Measurements from ENCODE around the gene ASB5.

Gene ASB5, protein sequence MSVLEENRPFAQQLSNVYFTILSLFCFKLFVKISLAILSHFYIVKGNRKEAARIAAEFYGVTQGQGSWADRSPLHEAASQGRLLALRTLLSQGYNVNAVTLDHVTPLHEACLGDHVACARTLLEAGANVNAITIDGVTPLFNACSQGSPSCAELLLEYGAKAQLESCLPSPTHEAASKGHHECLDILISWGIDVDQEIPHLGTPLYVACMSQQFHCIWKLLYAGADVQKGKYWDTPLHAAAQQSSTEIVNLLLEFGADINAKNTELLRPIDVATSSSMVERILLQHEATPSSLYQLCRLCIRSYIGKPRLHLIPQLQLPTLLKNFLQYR

DNA sequence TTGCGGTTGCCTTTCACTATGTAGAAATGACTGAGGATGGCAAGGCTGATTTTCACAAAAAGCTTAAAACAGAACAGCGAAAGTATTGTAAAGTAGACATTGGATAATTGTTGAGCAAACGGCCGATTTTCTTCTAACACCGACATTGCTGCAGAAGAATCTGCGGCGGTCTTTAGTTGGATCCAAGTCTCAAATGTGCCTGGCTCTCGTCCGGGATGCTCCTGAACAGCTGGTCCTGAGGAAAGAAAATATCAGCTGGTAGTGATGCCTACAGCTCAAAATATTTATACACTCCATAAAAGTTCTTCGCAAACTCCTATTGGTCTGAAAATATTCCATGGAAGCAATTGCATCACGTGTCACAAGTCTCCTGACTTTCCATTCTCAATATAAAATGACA lies at the start of gene ASB5:
TSS of gene ASB5 (minus strand) at position 260 of the 400 bp plus-strand sequence. CDS start at position 146, 114 bp downstream.
- TF ChIP-seq, protein P1, sequence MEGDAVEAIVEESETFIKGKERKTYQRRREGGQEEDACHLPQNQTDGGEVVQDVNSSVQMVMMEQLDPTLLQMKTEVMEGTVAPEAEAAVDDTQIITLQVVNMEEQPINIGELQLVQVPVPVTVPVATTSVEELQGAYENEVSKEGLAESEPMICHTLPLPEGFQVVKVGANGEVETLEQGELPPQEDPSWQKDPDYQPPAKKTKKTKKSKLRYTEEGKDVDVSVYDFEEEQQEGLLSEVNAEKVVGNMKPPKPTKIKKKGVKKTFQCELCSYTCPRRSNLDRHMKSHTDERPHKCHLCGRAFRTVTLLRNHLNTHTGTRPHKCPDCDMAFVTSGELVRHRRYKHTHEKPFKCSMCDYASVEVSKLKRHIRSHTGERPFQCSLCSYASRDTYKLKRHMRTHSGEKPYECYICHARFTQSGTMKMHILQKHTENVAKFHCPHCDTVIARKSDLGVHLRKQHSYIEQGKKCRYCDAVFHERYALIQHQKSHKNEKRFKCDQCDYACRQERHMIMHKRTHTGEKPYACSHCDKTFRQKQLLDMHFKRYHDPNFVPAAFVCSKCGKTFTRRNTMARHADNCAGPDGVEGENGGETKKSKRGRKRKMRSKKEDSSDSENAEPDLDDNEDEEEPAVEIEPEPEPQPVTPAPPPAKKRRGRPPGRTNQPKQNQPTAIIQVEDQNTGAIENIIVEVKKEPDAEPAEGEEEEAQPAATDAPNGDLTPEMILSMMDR (IDR thresholded peaks at IDR 0.05; ENCODE audit: insufficient read depth, low read length, poor library complexity, severe bottlenecking) = no peak
- DNase-seq (ENCODE audit: extremely low read depth, insufficient read length) = no peak
- no peaks in the 10 kb centered on the region for H3K27me3 ChIP-seq (replicated peaks; ENCODE audit: control insufficient read depth, insufficient read depth, low read length)
- no peaks in the 10 kb centered on the region for H3K36me3 ChIP-seq (ENCODE audit: control insufficient read depth, insufficient read depth, low read length)
- H3K4me3 ChIP-seq (replicated peaks; ENCODE audit: low read depth, low read length) = no peak within 1 kb of the TSS

DNA sequence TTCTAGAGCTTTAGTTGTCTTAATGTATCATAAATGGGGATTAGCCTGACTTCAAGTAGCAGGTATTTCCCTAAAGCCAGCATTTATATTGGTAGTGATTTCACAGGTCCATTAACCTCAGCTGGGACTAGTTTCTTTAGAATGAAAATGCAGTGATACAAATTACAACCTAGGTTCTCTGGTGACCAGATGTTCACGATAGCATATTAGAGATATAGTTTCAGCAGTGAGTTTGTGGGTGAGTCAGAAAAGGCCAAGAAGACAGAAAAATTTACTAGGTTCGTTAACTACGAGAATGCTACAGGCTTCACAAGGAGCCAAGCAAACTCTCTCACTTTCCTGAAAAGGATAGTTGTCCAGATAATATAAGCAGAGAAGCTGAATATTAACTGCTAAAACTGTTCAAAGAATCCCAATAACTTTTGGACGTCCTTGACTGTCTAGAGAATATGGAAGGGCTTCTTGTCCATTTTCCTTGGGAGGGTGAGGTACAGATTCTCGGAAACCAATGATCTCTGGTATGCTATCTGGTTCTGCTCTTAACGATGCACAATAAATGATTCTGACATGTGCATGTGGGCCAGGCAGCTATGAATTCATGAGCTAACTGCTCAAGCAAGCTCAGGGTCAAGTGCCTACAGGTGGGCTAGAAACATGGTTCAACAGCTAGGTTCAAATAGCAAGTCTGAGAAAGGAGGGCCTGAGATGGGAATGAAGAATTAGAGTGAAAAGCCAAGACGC lies 44.7 kb upstream of the ASB5 start:
- no peak for DNase-seq (ENCODE audit: extremely low read depth, insufficient read length)
- TF ChIP-seq, protein P1 (IDR thresholded peaks at IDR 0.05; ENCODE audit: insufficient read depth, low read length, poor library complexity, severe bottlenecking) = no peak
- H3K36me3 ChIP-seq (ENCODE audit: control insufficient read depth, insufficient read depth, low read length) = no peaks in the 10 kb centered on the region
- H3K4me3 ChIP-seq (replicated peaks; ENCODE audit: low read depth, low read length) = no peak overlapping the region
- no peaks in the 10 kb centered on the region for H3K27me3 ChIP-seq (replicated peaks; ENCODE audit: control insufficient read depth, insufficient read depth, low read length)

DNA sequence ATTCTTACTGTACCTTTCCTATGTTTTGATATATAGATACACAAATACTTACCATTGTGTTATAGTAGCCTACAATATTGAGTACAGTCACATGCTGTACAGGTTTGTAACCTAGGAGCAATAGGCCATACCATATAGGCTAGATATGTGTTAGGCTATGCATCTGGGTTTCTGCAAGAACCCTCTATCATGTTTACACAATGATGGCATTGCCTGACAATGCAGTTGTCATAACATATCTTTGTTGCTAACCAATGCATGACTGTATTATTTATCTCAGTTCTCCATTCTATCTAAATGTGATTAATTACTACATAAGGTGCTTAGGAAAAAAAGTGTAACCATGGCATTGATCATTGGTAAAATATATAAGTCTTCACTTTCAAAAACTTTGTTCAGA lies 40.8 kb upstream of the ASB5 start:
- TF ChIP-seq, protein P1 (IDR thresholded peaks at IDR 0.05; ENCODE audit: insufficient read depth, low read length, poor library complexity, severe bottlenecking) = no peak
- H3K36me3 ChIP-seq (ENCODE audit: control insufficient read depth, insufficient read depth, low read length) = no peaks in the 10 kb centered on the region
- DNase-seq (ENCODE audit: extremely low read depth, insufficient read length) = no peak
- H3K27me3 ChIP-seq (replicated peaks; ENCODE audit: control insufficient read depth, insufficient read depth, low read length) = no peaks in the 10 kb centered on the region
- H3K4me3 ChIP-seq (replicated peaks; ENCODE audit: low read depth, low read length) = no peak overlapping the region

DNA sequence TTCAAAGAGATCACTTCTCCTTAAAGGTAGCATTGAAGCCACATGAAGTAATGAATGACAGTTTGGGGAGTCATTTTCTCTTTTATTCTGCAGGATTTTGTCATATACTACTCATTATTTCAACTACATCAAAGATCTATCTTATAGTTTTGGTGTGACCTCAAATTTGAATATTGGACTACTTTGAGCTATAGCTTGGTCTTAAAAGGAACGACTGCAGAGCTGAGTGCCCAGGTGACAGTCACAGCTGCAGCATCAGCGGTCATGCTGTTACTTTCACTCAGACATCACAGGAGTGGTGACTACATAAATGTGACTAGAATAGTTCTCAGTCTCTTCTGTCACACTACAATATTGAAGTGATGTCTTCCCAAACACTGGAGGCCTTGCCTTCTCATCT lies 40.0 kb upstream of the ASB5 start:
- TF ChIP-seq, protein P1 (IDR thresholded peaks at IDR 0.05; ENCODE audit: insufficient read depth, low read length, poor library complexity, severe bottlenecking) = no peak
- peak; percentile 53 for DNase-seq (ENCODE audit: extremely low read depth, insufficient read length)
- H3K36me3 ChIP-seq (ENCODE audit: control insufficient read depth, insufficient read depth, low read length) = no peaks in the 10 kb centered on the region
- H3K27me3 ChIP-seq (replicated peaks; ENCODE audit: control insufficient read depth, insufficient read depth, low read length) = no peaks in the 10 kb centered on the region
- no peak overlapping the region for H3K4me3 ChIP-seq (replicated peaks; ENCODE audit: low read depth, low read length)

DNA sequence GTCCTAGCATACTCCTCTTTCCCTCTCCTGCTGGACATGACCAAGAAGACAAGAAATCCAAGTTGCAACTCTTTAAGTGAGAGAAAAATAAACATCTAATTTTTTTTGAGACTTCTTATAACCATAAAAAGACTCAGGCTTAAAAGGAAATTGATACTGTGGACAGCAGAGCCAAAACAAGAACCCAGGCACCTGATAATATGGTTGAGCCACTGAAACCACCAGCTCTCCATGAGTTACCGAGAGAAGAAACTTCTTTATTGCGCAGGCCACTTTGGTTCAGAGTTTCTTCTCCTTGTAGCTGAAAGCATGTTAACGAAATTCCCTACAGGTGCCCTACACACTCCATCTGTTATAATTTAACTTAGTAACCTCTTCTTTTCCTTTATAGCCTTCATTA lies 39.4 kb upstream of the ASB5 start:
- TF ChIP-seq, protein P1 (IDR thresholded peaks at IDR 0.05; ENCODE audit: insufficient read depth, low read length, poor library complexity, severe bottlenecking) = no peak
- Histone ChIP-seq H3K36me3 (ENCODE audit: control insufficient read depth, insufficient read depth, low read length) (no peaks in the 10 kb centered on the region), H3K4me3 (replicated peaks; ENCODE audit: low read depth, low read length) (no peak overlapping the region), H3K27me3 (replicated peaks; ENCODE audit: control insufficient read depth, insufficient read depth, low read length) (no peaks in the 10 kb centered on the region)
- DNase-seq (ENCODE audit: extremely low read depth, insufficient read length) = no peak

Data from GM06990 (cell line).